GM19467 (cell line): ENCODE measurements around the gene CORO7.

Experiments
- ATAC-seq: cut with Tn5 transposase; IDR thresholded peaks from one replicate; pipeline ENCODE4 v1.9.1; 2021; ENCODE audit warnings: mild to moderate bottlenecking, moderate library complexity; ENCODE audit not compliant: unreplicated experiment

CORO7 gene

GRCh38 chr16:4324492-4325252, 91.7 kb downstream of the CORO7 start:
- ATAC-seq = no peak

GRCh38 chr16:4323845-4324488, 92.4 kb downstream of the CORO7 start:
- ATAC-seq = no peak

- no peak for ATAC-seq
Measured at GRCh38 chr16:4323071-4323844, 93.1 kb downstream of the CORO7 start.

DNA sequence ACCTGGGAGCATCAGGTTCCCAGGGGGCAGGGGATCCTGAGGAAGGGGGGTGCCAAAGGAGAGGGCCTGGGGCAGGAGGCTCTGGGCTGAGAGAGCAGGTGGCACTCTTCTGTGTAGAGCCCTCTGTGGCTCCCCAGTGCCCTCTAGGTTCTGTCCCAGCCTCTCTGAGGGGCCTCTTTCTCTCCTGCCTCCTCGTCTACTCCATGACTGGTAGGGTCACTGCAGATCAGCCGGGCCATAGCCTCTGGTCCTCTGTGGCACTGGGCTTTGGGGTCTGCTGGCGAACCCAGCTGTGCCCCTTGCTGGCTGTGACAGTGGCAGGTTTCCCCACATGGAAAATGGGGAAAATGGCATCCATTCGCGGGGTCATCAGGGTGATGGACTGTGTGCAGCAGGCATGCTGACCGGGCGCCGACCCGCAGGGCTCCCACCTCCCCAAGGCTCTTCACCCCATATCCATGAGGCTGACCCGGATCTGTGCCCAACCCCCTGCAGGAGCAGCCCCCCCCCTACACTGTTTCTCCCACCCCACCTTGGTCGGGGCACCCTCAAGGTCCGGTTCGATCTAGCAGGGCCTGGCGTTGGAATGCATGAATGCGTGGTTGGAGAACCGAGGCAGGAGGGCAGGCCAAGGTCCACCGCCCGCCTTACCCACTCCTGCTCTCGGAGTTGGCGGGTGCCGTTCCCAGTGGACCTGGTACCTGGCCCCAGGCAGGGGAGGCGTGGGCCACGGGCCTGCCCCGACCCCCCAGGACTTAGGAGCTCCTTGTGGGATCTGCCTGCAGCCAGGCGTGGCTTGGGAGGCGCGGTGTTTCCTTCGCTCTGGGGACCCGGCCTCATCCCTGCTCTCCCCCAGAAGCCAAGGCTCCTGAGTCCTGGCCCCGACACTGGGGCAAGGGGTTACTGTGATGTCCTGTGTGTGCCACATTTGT, 94.0 kb downstream of the CORO7 start:
- no peak for ATAC-seq

GRCh38 chr16:4321286-4322120, 94.9 kb downstream of the CORO7 start:
- ATAC-seq = no peak

DNA sequence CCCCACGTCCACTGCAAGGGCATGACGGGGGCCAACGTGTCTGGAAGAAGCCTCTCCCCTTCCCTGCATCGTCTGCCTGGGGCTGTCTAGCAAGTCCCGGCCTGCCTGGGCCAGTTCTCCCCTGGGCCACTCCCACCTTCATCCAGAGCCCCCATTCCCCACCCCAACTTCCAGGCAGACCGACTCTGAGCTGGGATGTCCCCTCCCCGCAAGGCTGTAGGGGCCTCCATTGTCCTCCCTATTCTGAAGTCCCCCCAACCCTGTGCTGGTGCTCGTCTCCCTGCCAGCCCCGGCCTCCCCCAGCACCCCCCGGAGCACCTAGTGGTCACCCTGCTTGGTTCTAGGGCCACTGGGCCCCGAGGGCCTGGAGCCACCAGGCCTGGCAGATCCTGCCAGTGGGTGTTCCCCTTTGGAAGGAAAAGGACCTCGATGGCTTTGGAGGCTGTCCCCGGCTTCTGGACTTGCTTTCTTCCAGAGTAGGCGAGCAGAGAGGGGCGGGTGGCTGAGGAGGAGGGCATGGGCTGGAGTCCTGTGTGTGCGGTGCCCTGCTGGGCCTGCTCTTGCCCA, 95.7 kb downstream of the CORO7 start:
- ATAC-seq = no peak

- ATAC-seq = no peak
Measured at GRCh38 chr16:4319454-4320421, 96.7 kb downstream of the CORO7 start.

DNA sequence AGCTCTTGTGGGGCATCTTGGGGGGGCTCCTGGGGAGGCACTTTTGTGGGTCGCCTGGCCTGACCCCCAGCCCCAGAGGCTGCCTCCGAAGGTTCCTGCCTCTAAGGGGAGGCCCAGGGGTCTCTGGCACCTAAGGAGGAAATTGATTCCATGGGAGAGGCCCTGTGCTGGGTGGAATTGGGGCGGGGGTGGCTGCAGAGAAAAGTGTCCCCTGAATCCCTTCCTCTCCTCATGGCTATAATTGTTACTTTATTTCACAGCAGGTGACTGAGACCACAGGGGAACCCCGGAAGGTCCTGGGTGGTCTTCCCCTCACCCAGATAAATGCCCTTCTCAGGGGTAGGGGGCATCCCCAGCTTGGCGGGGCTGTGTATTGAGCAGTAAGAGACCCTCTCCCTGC, 97.4 kb downstream of the CORO7 start:
- ATAC-seq = no peak

GRCh38 chr16:4318451-4318910, 97.9 kb downstream of the CORO7 start:
- no peak for ATAC-seq

DNA sequence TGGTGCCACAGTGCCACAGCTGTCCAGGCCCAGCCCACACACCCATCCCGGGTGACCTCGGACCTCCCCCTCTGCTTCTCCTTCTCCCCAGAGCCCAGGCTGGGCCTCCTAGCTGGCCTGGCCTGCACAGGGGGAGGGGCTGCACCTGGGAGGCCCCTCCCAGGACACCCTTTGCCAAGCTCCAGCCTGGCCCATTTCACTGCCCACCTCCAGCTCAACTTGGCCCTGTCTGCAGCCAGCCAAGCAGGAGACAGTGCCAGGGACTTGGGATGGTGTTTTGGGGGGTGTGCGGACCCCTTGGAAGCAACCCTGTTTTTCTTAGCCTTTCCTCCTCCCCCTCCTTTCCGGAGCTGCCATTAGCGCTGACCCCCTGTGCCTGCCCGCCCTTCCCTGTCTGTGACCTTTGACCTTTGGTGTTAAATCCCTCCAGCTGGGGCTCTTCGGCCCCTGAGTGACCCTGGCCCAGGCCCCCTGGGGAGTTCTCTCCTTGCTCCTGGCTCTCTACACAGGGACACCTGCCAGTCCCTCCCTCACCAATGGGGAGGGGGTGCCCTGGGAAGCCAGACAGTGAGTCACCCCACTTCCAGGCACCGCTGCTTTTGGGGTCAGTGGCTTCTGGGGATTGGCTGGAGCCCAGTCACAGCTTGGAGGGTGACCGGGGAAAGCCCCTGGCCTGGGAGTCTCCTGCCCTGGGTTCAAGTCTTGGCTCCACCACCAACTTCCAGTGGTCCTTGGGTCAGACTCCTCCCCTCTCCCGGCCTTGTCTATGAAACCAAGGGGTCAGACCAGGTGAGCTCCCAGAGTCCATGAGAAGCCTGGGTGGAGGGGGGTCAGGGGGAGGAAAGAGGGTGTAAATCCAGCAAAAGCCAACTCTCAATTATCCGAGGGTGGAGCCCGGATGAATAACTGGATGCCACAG, 98.6 kb downstream of the CORO7 start:
- no peak for ATAC-seq

GRCh38 chr16:4316864-4317531, 99.4 kb downstream of the CORO7 start:
- no peak for ATAC-seq

DNA sequence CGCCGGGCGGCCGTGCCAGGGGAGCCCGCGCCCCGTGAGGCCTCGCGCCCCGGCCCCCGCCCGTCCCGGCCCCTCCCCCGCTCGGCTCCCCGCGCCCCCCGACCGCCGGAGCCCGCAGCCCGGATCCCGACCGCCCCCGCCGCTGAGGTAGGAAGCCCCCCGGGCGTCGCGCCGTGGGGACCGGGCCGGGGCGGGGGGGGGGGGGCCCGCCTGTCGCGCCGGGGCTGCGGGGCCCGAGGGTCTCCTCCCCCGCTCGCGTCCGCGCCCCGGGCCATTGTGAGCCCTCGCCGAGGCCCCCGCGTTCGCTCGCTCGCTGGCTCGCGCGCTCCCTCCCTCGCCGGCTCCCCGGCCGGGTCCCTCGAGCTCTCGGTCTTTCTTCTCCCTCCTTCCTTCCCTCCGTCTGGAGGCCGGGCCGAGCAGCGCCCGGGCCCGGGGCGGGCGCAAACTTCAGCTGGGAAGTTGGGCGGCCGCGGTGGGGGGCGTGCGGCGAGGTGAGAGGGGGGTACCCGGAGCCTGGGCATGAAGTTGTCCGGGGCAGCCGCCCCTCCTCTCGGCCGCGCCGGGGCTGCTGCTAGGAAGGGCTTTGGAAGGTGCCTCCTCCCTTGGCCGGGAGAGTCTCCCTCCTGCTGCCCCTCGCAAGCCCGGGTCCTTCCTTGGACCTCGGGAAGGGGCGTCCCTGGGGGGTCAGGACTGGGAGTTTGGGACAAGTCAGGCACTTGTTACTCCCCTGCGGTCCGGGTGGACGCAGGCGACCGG, 100.1 kb downstream of the CORO7 start:
- no peak for ATAC-seq

DNA sequence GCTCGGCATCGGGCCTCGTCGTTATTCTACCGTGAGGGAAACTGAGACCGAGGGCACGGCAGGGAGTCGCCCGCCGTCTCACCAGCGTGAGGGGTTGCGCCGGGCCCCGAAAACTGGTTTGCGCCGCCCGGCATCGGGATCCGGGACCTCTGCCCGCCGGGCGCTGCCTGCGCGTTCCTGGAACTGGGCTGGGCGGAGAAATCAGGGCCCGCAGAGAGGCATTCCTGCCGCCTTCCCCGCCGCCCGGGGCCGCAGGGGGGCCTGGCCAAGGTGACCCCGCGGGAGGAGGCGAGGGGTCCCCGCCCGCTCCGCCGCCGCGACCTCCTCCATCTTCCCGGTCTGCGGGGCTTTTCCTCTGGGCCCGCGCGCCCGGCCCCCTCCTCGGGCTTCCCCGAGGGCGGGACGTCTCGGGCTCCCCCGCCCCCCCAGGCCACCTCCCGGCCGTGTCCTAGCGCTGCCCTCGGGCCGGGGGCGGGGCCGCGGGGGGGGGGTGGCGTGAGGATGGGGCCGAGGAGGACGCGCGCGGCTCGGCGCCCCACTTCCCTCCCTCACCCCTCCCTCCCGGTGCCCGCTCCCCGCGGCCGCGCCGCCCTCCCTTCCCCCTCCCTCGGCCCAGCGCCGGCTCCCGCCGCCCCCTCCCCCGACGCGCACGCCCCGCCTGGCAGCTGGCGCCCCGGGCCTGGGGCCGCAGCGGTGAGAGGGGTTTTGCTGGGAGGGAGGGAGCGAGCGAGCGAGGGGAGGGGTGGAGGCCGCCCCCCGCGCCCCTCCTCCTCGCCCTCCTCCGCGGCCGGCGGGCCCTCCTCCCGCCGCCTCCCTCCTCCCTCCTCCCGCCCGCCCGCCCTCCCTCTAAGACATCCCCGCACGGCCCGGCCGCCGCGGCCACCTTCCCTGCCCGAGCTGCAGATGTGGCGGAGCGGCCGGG, 100.9 kb downstream of the CORO7 start, which contains the start of gene GLIS2:
Gene GLIS2, plus strand, starts transcription at position 882 of the 922 bp plus-strand sequence. CDS start 16,214 bp downstream, outside the sequence.
- ATAC-seq = no peak

GRCh38 chr16:4314532-4315185, 101.7 kb downstream of the CORO7 start:
- ATAC-seq = no peak
